GM19372 (cell line): Measurements from ENCODE around the gene NUDT17.

Experiments
- ATAC-seq: cut with Tn5 transposase; IDR thresholded peaks from one replicate; pipeline ENCODE4 v1.9.1; 2021; ENCODE audit warnings: mild to moderate bottlenecking, low read depth, moderate library complexity; ENCODE audit not compliant: unreplicated experiment

Gene NUDT17

DNA sequence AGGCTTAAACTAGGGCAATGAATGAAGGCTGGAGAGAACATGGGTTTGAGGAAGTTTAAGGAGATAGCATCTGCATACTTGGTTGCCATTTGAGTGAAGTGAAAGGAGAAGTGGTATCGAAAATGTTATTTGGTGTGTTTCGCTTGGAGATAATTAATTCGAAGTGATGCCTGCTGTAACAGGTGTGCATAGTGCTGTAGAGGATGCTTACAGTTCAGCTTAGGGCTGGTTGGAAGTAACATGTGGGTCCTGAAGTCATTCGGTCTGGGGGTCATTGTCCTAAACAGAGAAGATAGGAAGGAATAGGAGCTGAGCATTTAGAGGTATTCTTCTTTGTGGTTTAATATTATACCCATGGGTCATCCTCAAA, 301 bp upstream of the NUDT17 start:
- ATAC-seq = peak; percentile 51

DNA sequence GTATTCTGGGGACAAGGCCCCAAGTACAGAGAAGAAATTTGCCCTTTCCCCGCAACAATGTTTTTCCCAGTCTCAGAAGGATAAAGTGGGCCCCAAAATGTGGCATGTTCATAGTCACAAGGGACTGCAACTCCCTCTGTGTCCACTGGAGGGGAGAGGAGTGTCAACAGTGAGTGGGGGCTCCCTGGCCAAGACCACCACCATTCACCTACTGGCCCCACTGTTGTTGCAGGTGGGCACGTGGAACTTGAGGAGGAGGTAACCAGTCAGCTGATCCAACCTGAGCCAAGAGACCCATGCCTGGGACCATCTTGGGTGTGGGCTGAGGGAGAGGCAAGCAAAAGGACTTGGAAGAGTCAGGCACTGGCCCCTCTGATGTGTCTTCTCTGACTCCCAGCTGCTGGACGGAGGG, 777 bp downstream of the NUDT17 start:
- peak; percentile 34 for ATAC-seq

DNA sequence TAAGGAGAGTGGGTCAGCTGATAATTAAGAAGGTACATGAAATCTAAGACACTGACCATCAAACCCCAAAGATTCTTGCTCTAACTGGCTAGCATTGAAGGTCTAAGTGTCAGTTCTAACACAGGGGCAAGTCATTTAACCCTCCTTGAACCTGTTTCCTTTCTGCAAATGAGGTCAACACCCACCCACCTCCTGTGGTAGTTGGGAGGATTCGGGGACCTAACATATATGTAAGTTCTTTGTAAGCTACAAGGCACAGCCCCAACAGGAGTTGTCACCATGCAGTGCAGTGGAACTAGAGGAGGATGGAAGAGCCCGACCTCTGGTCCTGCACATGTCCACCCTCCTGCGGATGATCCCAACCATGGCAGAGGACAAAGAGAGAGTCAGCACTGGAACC, 2.4 kb downstream of the NUDT17 start:
- ATAC-seq = no peak

DNA sequence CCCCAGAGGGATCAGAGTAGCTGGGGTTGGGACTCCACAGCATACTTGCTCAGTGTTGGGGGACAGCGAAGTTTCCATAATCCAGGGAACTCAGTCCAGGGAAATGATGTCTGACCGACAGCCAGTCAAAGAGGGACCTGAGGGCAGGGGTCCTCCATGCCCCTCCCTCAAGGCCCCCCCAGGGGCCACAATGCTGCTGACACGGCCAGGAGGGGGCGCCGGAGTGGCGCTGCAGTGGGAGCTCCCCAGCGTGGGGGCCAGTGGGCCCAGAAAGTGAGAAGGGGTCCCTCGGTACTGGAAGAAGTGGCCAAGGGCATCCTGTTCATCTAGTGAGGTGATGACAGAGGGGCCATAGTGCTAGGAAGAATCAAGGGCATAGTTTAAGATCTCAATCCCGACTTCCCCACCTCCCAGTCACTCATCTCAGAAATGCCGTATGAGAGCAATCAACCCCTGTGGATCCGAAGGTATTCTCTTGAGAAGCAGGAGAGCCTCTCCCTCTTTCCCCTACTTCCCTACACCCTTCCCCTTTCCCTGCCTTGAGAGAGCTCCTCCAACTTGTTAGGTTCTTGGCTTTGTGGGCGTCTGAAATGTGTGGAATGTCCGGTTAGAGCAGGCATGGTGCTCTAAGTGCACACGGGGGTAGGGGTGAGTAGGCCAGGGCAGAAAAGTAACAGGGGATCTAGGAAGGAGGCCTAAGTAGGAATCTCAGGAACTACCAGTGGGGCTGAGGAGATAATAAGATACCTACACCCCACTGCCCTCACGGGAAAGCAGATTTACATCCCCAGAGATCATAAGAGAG, 4.1 kb downstream of the NUDT17 start:
- ATAC-seq = no peak

DNA sequence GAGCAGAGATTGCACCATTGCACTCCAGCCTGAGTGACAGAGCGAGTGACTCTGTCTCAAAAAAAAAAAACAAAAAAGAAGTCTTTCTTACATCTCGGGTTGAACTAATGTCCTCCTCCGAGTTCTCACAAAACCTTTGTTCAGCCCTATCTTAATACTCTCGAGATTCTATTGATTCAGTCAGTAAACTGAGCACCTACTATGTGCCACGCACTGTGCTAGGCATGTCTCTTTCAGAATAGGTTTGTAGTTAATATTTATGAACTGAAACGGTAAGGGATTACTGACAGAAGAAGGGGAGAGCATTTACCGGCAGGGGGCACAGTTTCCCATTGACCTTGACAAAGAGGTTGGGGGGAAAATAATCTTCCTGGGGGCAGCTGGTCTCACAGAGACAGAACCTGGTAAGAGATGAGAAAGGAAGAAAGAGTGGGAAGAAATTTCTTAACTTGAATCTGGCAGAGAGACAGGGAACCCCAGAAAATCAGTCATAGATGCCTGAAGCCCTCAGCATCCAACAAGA, 10.1 kb downstream of the NUDT17 start:
- ATAC-seq = no peak

DNA sequence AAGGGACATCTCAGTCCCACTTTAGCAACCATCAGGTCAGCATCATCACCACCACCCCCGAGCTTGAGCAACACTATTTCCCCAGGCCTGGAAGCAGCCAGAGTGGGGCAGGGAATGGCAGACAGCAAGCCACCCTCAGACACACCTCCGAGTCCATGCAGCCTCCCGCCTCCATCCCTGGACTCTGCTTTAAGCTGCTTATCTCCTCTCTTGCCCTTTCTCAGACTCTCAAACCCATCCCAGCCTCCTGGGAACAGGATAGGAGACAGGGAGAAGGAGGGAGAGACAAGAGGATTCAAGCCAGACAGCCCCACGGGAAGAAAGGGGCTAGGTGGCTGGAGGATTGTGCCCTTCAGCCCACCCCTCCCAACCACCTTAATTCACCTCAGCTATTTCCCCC, 11.7 kb downstream of the NUDT17 start:
- no peak for ATAC-seq

DNA sequence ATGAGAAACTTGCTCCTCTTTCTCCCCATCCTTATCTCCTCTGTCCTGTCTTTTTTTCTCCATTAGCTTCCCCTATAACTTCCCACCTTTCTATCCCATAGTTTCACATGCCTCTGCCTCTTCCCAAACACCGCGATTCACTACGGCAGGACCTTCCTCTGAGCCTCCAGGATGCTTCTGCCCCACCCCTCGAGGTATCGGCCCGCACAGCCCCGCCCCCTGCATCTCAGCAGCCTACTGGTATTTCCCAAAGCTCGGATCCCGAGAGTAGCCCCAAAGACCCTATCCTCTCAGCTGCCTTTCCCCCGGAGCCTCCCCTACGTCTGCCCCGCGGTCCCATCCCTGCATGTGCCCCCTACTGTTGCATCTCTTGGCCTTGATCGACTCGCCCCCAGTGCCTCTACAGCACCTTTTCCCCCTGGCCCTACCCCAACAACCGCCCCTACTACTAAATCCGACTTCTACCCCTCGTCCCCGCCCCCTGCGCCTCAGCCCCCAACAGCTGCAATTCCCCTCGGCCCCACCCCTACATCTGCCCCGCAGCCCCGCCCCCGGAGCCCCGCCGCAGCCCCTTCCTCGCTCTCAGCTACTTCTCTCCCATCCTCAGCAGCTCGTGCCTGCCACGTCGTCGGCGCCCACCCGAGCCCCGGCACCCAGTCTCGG, 12.9 kb downstream of the NUDT17 start:
- ATAC-seq = peak; percentile 22

DNA sequence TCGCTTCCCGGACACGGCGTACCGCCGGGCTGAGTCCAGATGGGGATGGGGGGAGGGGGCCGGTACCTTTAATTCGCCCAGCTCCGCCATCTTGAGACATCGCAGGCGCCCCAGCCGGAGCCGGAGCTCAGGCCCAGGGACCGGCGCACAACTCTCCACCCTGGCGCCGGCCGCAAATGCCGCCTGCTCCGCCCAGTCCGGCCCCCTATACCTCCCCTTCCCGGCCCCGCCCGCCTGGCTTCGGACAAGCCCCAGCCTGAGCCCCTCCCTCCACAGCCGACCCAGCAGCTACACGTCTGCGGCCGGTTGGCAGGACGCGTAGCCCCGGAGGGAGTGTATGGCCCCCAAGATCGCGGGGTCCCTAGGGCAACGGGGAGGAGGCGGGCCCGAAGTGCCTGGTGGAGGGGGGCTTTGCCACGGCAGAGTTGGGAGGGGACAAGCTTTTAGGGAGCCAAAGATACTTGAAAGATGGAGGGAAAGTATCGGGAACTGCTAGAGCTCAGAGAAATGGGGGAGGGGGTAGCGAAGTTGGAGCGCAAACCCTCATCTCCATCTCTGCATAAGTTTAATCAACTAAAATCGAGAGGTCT, 13.6 kb downstream of the NUDT17 start, which contains the start of gene PIAS3:
PIAS3 (minus strand) TSS at position 181 of the 590 bp plus-strand sequence; CDS start at position 90, 91 bp downstream.
- ATAC-seq = peak; percentile 79

DNA sequence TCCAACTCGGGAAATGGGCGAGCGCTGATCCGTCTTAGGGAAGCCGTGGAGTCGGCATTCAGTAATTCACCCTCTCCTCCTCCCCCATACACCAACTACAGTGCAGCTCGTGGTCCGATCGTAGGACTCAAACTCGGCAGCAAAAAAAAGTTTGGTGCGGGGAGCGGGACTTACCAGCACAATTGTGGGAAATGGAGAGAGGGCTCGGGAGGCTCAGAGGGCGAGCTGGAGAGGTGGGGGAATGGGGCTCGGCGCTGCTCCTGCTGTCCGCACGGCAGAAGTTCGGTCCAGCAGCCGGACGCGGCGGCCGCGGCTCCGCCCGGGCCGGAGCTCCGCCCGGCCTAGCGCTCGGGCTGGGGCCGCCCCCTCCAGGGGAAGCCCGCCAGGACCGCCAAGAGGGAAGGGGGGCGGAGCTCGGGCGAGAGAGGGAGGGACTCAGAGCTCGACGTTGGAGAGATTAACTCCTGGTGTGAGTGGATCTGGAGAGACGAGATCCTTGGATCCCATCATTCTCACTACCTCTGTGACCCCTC, 14.1 kb downstream of the NUDT17 start:
- ATAC-seq = peak; percentile 64

DNA sequence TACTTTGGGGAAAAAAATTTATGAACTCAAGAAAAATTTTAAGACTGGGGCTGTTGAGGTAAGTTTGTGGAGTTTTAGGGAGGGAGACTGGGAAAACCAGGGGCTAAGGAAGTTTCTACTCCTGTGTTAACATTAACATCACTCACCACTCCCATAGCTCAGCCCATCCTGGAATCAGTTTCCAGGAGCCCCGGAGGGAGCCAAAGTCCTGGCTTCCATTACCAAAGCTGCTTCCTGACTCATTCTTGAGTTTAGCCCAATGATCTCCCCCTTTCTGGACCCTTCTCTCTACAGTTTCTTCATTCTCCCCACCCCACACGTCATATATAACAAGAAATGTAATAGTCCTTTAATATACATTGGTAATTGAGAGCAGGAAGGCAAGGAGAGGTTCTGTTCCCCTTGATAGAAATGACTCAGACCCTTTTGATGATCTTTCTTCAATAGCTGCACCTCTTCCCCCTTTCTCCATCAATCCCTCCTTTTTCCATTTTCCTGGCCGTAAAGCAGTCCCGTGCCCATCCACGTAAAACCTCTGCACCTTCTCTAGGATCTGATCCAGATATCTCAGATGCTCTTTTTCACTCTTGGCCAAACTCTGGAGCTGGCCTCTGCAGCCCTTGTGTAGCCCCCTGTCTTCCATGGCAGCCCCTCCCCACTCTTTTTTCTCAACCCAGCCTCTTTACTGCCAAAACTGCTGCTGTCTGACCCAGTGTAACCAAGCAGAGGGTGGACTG, 18.0 kb downstream of the NUDT17 start:
- ATAC-seq = no peak

DNA sequence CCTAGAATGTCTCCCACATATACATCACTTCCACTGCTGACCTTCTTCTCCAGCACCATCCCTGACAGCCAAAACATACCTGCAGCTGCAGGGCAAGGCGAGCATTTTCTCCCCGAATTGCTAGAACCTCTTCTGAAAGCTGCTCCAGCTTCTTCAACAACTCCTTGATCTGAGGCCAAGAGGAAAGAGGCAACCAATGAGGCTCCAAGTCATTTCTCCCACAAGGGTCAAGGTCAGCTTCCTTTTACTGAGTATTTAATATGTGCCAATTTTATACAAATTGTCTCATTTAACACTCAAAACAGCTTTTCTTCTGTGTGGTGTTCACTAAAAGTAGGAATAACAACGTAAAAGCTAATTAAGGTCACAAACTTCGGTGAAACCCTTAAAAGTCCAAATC, 22.8 kb downstream of the NUDT17 start:
- no peak for ATAC-seq

DNA sequence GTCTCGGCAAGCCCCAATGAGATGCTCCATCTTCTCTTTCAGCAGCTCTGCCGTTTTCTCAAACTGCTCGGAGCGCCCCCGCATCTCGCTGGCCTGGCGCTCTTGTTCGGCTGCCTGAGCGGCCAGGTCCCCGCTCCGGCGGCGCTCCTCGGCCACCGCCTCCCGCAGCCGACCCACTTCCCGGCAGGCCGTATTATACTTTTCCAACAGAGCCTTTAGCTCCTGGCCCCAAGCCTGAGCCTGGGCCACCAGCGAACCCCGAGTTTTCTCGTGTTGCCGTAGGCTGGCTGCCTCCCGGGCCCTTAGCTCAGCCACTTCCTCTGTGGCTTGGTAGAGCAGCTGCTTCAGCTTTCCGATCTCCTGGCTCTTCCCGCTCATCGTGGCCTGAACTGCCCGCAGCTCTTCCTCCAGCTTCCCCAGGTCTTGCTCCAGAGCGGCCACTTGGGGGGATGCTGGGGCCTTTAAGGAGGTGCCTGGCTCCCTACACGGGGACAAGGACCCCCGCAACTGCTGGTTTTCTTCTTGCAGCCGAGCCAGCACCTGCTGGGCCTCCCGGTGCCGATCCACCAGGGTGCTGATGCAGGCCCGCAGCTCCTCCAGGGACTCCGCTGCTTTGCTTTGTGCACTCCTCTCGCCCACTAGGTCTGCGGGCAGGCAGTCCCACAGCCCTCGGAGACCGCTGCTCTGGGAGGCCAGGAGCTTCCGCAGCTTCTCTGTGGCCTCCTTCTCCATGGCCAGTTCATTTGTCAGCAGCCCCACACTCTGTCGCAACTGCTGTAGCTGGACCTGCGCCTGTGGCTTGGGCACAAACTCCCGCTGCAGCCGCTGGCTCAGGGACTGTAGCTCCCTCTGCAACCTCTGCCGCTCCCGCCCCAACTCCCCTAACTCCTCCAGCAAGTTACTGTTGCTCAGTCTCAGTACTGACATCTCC, 26.8 kb downstream of the NUDT17 start:
- no peak for ATAC-seq

DNA sequence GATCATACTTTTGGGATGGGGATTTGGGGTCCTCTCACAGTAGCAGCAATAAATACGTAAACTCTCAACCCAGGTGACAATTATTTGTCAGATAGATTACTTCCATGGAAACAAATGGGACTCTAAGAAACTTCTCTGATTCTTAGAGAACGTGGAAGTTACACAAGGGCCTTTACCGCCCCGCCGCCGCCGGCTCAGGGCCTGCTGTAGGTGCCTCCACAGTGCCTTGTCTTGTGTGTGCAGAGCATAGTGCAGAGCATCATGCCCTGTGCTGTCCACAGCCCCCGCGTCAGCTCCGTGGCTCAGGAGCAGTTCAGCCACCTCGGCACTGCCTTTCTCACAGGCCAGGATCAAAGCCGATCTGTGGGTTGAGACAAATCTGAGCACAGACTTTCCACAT, 29.2 kb downstream of the NUDT17 start:
- no peak for ATAC-seq

DNA sequence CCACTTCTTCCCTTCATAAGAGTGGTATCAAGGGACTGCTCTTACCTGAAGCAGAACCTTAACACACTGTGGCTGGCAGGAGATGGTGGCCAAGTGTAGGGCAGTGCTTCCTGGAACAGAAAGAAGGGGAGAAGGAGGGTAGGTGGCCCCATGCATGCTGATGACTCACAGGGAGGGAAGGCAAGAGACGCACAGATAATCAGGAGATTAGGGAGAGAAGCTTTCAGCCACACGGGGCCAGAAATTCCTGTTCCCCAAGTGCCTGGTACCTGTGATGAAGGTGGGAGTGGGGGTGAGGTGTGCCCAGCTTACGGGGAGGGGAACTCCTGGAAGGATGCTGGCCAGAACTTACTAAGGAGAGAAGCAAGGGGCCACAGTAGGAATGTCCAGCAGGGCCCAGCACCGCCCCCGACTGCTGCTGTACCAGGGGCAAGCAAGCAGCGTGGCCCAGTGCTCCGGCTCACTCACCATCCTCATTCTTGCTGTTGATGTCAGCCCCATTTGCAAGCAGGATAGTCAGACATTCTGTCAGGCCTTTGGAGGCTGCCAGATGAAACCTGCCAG, 32.6 kb downstream of the NUDT17 start:
- ATAC-seq = no peak

DNA sequence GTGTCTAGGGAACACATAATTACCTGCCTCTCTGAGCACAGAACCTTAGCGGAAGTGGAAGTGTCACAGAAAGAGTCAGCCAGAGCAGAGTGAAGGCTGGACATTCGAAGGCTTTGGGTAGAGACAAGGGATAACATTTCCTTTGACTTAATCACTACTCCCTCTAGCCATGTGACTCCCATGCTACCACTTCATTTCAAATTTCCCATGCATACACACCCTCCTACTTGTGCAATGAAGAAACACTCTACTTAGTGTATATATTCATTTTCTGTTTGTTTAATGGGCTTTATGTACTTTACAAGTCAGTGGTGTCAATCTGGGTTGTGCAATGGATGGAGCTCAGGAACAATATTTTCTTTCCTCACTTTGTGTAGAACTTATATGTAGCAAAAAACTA, 33.3 kb downstream of the NUDT17 start:
- ATAC-seq = no peak

DNA sequence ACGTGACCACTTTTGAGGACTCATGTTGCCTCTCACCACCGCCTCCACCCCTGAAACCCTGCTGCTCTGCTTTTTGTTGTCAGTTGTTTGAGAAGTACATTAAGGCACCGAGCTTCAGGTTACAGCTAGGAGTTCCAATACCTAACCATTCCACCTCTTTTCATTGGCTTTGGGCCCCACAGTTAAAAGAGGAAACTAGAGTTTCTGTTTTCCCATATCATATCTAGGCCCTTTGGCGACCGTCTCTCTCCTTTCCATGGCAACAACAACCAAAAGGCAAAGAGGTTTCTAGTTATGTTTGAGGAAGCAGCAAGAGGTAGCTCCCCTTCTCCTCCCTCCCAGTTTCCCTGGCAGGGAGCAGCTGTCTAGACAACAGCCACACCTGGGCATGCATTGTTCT, 34.3 kb downstream of the NUDT17 start:
- no peak for ATAC-seq

DNA sequence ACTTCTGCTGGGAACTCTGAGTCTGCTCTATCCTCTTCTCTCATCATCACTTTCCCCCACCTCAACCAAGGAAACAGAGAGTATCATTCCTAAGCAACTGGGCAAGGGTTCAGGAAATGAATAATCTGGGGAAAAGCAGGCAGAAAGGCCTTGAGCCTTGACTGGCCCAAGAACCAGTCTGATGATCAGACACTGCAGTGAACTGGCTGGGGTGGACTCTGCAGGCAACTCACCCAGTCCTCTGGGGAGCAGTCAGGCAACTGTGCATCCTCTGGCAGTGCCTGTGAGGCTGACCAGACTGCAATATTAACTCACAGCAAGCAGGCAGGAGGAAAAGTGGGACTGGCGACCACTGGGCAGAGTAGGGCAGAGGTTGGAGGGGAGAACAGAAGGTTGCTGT, 39.2 kb downstream of the NUDT17 start:
- no peak for ATAC-seq

DNA sequence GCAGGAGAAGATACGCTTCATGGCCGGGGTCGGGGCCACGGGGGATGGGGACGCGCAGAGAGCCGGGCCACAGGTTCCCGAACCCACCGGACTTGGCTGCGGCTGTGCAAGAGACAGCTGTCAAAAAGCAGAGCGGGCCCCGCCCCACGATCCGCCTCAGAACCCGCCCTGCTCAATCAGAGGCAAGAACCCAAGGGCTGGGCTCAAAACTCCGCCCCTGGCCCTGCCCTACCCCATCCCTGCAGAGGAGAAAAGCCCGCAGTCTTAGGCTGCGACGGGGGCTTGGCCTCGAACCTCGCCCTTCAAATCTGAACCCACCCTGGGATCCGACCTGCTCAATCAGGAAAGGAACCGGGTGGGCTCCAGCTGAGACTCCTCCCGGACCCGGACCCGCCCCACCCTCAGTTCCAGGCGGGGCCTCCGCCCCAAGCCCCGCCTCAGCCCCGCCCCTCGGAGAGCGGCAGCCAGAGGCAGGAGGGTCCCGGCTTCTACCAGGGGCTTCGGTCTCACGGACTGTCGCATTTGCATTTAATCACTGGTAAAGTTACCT, 40.4 kb downstream of the NUDT17 start, which contains the start of gene ANKRD35:
ANKRD35 (minus strand) TSS at position 129 of the 550 bp plus-strand sequence; CDS start at position 21, 108 bp downstream.
- peak; percentile 99 for ATAC-seq

DNA sequence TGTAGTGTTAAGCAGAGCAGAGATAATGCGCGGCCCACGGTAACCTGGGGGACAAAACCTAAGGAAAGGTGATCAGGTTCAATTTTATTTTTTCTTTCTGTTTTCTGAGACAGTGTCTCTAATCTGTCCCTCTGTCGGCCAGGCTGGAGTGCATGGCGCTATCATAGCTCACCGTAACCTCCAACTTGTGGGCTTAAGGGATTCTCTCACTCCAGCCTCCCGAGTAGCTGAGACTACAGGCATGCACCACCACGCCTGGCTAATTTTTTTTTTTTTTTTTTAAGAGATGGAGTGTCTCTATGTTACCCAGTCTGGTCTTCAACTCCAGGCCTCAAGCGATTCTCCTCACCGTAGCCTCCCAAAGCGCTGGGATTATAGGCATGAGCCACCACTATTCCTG, 41.0 kb downstream of the NUDT17 start:
- ATAC-seq = no peak
